ENCODE results near the gene POP7.

GRCh38 chr7:100739934-100740333 lies 34.0 kb downstream of the POP7 start:
- no peak for TF ChIP-seq CTCF (IDR thresholded peaks at IDR 0.05; ENCODE audit: insufficient read depth, low read depth, low read length)
- no peak for TF ChIP-seq EZH2 (IDR thresholded peaks at IDR 0.05; ENCODE audit: insufficient read depth, low read length)
